PC-9 (cell line): ENCODE measurements around the gene ITGB3. TPM values are rescaled to one million over a fixed set of nuclear protein-coding genes. Genes with fewer than 3 reads are reported as not detected.

Experiments
- BruUV-seq: library from RNA; stranded (reverse); fragments of 400-500 nt; replicated peaks from 2 replicates; lab custom pipeline; 2021; lab: Mats Ljungman, UMichigan
- CTCF ChIA-PET: fragments of 300-600 bp; sonication (Branson Sonifier 250); formaldehyde crosslinking; loops from one replicate; lab custom pipeline; 2022; ENCODE audit warnings: antibody characterized with exemption; lab: Charles Lee
- POLR2A ChIA-PET: fragments of 300-600 bp; sonication (Branson Sonifier 250); formaldehyde crosslinking; loops from one replicate; lab custom pipeline; 2022; ENCODE audit warnings: antibody characterized with exemption; ENCODE audit not compliant: unreplicated experiment; lab: Charles Lee
- DNase-seq, 2 experiments: peaks; one replicate each; pipeline versions ENCODE4 v3.0.0 to v3.0.0-alpha.2; 2015 to 2022; ENCODE audit warnings: mixed read lengths in 1 of 2
- H2AFZ ChIP-seq: fragments of 200-600 bp; sonication (generic); 2 replicates; pipeline ENCODE4 v1.8.1; 2017; ENCODE audit warnings: antibody characterized with exemption
- H3F3A ChIP-seq: fragments of 200-600 bp; sonication (generic); 2 replicates; pipeline ENCODE4 v1.8.1; 2017; ENCODE audit warnings: antibody characterized with exemption, mild to moderate bottlenecking, low read depth; ENCODE audit not compliant: insufficient read depth
- H3K27ac ChIP-seq: fragments of 200-600 bp; sonication (generic); 2 replicates; pipeline ENCODE4 v1.6.1; 2016; ENCODE audit warnings: mixed run types
- H3K27me3 ChIP-seq: fragments of 200-600 bp; sonication (generic); 2 replicates; pipeline ENCODE4 v1.6.1; 2016; ENCODE audit warnings: low read depth, mixed run types; ENCODE audit not compliant: insufficient read depth
- H3K36me3 ChIP-seq: fragments of 200-600 bp; sonication (generic); 2 replicates; pipeline ENCODE4 v1.6.1; 2016; ENCODE audit warnings: low read depth, mixed run types
- H3K4me1 ChIP-seq: fragments of 200-600 bp; sonication (generic); replicated peaks from 2 replicates; pipeline ENCODE4 v1.6.1; 2016; ENCODE audit warnings: mixed run types; ENCODE audit not compliant: insufficient read depth
- H3K4me2 ChIP-seq: fragments of 200-600 bp; sonication (generic); 2 replicates; pipeline ENCODE4 v1.6.1; 2017; ENCODE audit warnings: mixed run types
- H3K4me3 ChIP-seq: fragments of 200-600 bp; sonication (generic); 2 replicates; pipeline ENCODE4 v1.6.1; 2016; ENCODE audit warnings: mixed run types
- H3K79me2 ChIP-seq: fragments of 200-600 bp; sonication (generic); 2 replicates; pipeline ENCODE4 v1.6.1; 2017; ENCODE audit warnings: low read depth, mixed run types
- H3K9me2 ChIP-seq: fragments of 200-600 bp; sonication (generic); 2 replicates; pipeline ENCODE4 v1.8.1; 2017; ENCODE audit warnings: mild to moderate bottlenecking; ENCODE audit not compliant: insufficient read depth
- H3K9me3 ChIP-seq: fragments of 200-600 bp; sonication (generic); 2 replicates; pipeline ENCODE4 v1.8.1; 2016; ENCODE audit warnings: low read depth; ENCODE audit not compliant: insufficient read depth
- H4K20me1 ChIP-seq: fragments of 200-600 bp; sonication (generic); 2 replicates; pipeline ENCODE4 v1.8.1; 2017; ENCODE audit not compliant: insufficient read depth
- EZH2 ChIP-seq: fragments of 200-600 bp; sonication (generic); IDR thresholded peaks from 2 replicates; pipeline ENCODE4 v1.8.0; 2017; ENCODE audit warnings: antibody characterized with exemption, low read depth
- intact Hi-C: fragments of 100-400 bp; cut with micrococcal nuclease; formaldehyde crosslinking; loops from one replicate; pipeline ENCODE4 v1.10.0; 2022; ENCODE audit not compliant: unreplicated experiment
- total RNA-seq: library from RNA; stranded (reverse); gene quantifications from 2 replicates; pipeline ENCODE4 v1.2.3, GENCODE V29; 2021
- TF ChIP-seq, protein P1 (sequence below): fragments of 200-600 bp; sonication (generic); conservative IDR thresholded peaks from 2 replicates; pipeline ENCODE4 v1.6.1; 2017; ENCODE audit warnings: mixed run types, antibody characterized with exemption, mild to moderate bottlenecking, moderate library complexity

Gene ITGB3
- total RNA-seq, 1 experiment from 2014 or later, result 0.31 TPM

DNA sequence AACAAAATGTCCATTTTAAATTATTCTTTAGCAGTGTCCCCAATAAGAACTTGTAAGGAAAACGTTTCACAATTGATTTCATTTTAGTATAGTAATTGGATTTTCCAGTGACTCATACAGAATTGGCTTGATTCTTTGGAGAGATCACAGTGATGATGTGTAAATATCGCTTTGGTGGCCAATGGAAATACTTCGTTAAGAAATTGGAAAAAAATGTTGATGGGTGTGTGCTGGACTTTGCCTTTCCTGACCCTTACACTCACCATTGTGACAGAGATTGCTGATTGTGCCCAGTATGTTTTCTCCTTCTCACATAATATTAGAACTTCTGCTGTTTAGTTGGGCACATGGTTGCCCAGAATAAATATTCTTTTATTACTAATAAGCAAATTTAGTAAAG lies 62.7 kb downstream of the ITGB3 start:
- TF ChIP-seq, protein P1, sequence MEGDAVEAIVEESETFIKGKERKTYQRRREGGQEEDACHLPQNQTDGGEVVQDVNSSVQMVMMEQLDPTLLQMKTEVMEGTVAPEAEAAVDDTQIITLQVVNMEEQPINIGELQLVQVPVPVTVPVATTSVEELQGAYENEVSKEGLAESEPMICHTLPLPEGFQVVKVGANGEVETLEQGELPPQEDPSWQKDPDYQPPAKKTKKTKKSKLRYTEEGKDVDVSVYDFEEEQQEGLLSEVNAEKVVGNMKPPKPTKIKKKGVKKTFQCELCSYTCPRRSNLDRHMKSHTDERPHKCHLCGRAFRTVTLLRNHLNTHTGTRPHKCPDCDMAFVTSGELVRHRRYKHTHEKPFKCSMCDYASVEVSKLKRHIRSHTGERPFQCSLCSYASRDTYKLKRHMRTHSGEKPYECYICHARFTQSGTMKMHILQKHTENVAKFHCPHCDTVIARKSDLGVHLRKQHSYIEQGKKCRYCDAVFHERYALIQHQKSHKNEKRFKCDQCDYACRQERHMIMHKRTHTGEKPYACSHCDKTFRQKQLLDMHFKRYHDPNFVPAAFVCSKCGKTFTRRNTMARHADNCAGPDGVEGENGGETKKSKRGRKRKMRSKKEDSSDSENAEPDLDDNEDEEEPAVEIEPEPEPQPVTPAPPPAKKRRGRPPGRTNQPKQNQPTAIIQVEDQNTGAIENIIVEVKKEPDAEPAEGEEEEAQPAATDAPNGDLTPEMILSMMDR, result no peak
- TF ChIP-seq EZH2, result no peak
- BruUV-seq, result no TSS peak
- Histone ChIP-seq H3K4me3 (no peak overlapping the region), H3K9me2 (no peaks in the 10 kb centered on the region), H4K20me1 (no peaks in the 10 kb centered on the region), H3K9me3 (peaks cover 10% of the 10 kb centered on the region), H3K4me2 (no peak overlapping the region), H3F3A (peaks cover 17% of the 10 kb centered on the region; the same call in 1 of the 2 replicates), H3K79me2 (no peaks in the 10 kb centered on the region), H3K27me3 (no peaks in the 10 kb centered on the region), H3K27ac (peak overlapping the region; percentile 16), H2AFZ (no peak overlapping the region), H3K4me1 (peaks cover 33% of the 10 kb centered on the region), H3K36me3 (no peaks in the 10 kb centered on the region)
- ChIA-PET POLR2A (no interaction called here), CTCF (interaction anchor here (1.1 to 1.7 kb wide), 2 partner anchors 88 to 374 kb away, joined by 3 read pairs; no protein-coding TSS in a partner anchor)
- no peak for DNase-seq
- intact Hi-C loops, result no loop called here

DNA sequence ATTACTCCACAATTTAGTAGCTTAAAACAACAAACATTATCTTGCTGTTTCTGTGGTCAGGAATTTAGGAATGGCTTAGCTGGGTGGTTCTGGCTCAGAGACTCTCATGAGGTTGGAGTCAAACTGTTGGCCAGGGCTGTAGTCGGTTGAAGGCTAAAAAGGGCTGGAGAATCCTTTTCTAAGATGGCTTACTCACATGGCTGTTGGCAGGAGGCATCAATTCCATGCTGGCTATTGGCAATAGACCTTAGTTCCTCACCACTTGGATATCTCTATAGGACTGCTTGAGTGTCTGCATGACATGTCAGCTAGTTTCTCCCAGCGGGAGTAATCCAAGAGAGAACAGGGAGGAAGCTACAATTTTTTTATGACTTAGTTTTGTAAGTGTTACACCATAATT lies 63.5 kb downstream of the ITGB3 start:
- Histone ChIP-seq H3K4me2 (no peak overlapping the region), H3K36me3 (no peaks in the 10 kb centered on the region), H3K4me1 (peaks cover 33% of the 10 kb centered on the region), H3K4me3 (no peak overlapping the region), H3F3A (peaks cover 17% of the 10 kb centered on the region; the same call in 1 of the 2 replicates), H3K79me2 (no peaks in the 10 kb centered on the region), H3K27ac (no peak overlapping the region), H4K20me1 (no peaks in the 10 kb centered on the region), H3K9me3 (peaks cover 10% of the 10 kb centered on the region), H3K27me3 (no peaks in the 10 kb centered on the region), H3K9me2 (no peaks in the 10 kb centered on the region), H2AFZ (no peak overlapping the region)
- ChIA-PET CTCF (interaction anchor here (0.6 kb wide), 1 partner anchor 44 kb away, joined by 4 read pairs; no protein-coding TSS in a partner anchor), POLR2A (no interaction called here)
- BruUV-seq, result no TSS peak
- no peak for TF ChIP-seq EZH2
- TF ChIP-seq, protein P1, result no peak
- intact Hi-C loops, result no loop called here
- DNase-seq, result no peak

DNA sequence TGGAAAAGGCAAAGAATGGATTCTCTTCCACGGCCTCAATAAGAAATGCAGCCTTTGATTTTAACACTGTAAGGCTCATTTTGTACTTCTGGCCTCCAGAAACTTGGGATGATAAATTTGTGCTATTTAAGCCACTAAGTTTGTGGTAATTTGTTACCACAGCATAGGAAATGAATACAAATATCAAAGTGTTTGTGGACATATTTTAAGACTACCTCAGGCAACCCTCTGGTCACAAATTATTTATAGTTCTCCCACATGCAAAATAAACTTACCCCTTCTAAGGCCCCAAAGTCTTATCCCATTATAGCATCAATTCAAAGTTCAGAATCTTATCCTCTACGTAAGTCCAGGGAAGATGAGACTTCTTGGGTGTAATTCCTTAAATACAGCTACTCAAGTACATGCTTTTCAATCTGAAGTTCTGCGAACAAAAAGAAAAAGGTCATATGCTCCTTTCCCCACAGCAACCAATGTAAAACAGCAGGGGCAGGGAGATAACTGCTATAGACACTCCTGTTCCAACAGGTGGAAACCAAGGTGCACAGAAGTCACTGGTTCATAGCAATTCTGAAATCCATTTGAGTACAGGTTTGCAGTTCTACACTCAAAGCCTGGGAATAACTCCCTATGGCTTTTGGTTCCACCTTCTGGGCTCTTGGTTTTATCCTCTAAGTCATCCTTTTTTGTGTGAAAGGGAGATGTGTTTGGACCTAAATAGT lies 64.7 kb downstream of the ITGB3 start:
- TF ChIP-seq EZH2, result no peak
- TF ChIP-seq, protein P1, result no peak
- DNase-seq, result no peak
- ChIA-PET CTCF (no interaction called here), POLR2A (no interaction called here)
- H3F3A ChIP-seq, result peaks cover 22% of the 10 kb centered on the region
- no peaks in the 10 kb centered on the region for H3K27me3 ChIP-seq
- peaks cover 10% of the 10 kb centered on the region for H3K9me3 ChIP-seq
- peaks cover 43% of the 10 kb centered on the region for H3K4me1 ChIP-seq
- intact Hi-C loops, result no loop called here
- H3K27ac ChIP-seq, result no peak overlapping the region
- no peak overlapping the region for H3K4me2 ChIP-seq
- H4K20me1 ChIP-seq, result no peaks in the 10 kb centered on the region
- H2AFZ ChIP-seq, result no peak overlapping the region
- H3K79me2 ChIP-seq, result no peaks in the 10 kb centered on the region
- no TSS peak for BruUV-seq
- H3K4me3 ChIP-seq, result no peak overlapping the region
- no peaks in the 10 kb centered on the region for H3K36me3 ChIP-seq
- H3K9me2 ChIP-seq, result no peaks in the 10 kb centered on the region
